ENCODE measurements around the gene PTGFRN. TPM values are rescaled to one million over a fixed set of nuclear protein-coding genes. Genes with fewer than 3 reads are reported as not detected.

PTGFRN gene
- total RNA-seq, 1 donor from 2014 or later, result 31.2 TPM

- DNase-seq (no peak), ATAC-seq (no peak)
- no peaks in the 10 kb centered on the region for H3K36me3 ChIP-seq
- H3K27me3 ChIP-seq, result no peaks in the 10 kb centered on the region
- H3K4me3 ChIP-seq, result no peak overlapping the region
- intact Hi-C loops (cut with DNase I), result no loop called here
- H3K27ac ChIP-seq, result no peak overlapping the region
- no peaks in the 10 kb centered on the region for H3K4me1 ChIP-seq
- TF ChIP-seq, protein P1, sequence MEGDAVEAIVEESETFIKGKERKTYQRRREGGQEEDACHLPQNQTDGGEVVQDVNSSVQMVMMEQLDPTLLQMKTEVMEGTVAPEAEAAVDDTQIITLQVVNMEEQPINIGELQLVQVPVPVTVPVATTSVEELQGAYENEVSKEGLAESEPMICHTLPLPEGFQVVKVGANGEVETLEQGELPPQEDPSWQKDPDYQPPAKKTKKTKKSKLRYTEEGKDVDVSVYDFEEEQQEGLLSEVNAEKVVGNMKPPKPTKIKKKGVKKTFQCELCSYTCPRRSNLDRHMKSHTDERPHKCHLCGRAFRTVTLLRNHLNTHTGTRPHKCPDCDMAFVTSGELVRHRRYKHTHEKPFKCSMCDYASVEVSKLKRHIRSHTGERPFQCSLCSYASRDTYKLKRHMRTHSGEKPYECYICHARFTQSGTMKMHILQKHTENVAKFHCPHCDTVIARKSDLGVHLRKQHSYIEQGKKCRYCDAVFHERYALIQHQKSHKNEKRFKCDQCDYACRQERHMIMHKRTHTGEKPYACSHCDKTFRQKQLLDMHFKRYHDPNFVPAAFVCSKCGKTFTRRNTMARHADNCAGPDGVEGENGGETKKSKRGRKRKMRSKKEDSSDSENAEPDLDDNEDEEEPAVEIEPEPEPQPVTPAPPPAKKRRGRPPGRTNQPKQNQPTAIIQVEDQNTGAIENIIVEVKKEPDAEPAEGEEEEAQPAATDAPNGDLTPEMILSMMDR (IDR thresholded peaks at IDR 0.05), result no peak
- H3K9me3 ChIP-seq, result no peaks in the 10 kb centered on the region
Observed at GRCh38 chr1:116895073-116895472, 14.6 kb upstream of the PTGFRN start.

DNA sequence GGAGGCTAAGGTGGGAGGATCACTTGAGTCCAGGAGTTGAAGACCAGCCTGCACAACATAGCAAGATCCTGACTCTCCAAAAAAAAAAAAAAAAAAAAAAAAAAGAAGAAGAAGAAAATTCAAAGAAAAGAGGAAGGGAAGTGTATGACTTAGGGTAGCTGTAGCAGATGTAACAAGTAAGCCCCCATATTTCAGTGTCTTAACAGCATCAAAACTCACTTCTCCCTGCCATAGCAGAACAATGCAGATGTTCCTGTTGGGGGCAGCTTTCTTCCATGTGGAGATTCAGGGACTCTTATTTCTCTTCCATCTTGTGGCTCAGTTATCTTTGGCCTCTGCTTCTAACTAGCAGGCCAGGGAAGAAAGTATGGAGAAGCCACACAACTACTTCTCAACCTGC is 10.2 kb upstream of the PTGFRN start:
- DNase-seq (no peak), ATAC-seq (no peak)
- Histone ChIP-seq H3K9me3 (no peaks in the 10 kb centered on the region), H3K36me3 (no peaks in the 10 kb centered on the region), H3K27me3 (no peaks in the 10 kb centered on the region), H3K4me1 (no peaks in the 10 kb centered on the region), H3K27ac (no peak overlapping the region), H3K4me3 (no peak overlapping the region)
- intact Hi-C loops (cut with DNase I), result no loop called here
- TF ChIP-seq, protein P1 (IDR thresholded peaks at IDR 0.05), result no peak

- DNase-seq (no peak), ATAC-seq (no peak)
- no peak overlapping the region for H3K27ac ChIP-seq
- H3K36me3 ChIP-seq, result no peaks in the 10 kb centered on the region
- TF ChIP-seq, protein P1 (IDR thresholded peaks at IDR 0.05), result no peak
- intact Hi-C loops (cut with DNase I), result no loop called here
- H3K9me3 ChIP-seq, result no peaks in the 10 kb centered on the region
- H3K4me1 ChIP-seq, result no peaks in the 10 kb centered on the region
- no peak overlapping the region for H3K4me3 ChIP-seq
- H3K27me3 ChIP-seq, result no peaks in the 10 kb centered on the region
Observed at GRCh38 chr1:116900471-116901365, 9.0 kb upstream of the PTGFRN start.

DNA sequence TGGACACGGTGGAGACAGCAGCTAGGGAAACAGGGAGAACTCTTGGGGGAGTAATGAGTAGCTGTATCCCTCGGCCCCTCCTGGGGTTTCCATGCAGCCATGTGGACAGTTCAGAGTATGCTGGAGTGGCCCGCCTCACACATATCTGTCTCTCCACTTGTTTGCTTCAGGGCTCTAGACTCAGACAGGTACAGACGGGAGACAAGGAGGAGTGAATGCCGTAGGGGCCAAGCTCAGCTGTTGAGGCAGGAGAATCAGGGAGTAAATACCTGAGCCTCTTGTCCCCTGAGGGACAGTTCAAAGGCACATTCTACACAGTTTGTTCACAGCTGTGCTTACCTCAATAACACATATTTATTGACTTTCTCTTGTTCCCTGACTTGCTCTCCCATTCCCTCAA is 7.7 kb upstream of the PTGFRN start:
- DNase-seq, result no peak
- Histone ChIP-seq H3K27me3 (no peaks in the 10 kb centered on the region), H3K4me1 (no peaks in the 10 kb centered on the region), H3K27ac (no peak overlapping the region), H3K36me3 (no peaks in the 10 kb centered on the region), H3K9me3 (no peaks in the 10 kb centered on the region), H3K4me3 (no peak overlapping the region)
- ATAC-seq, result peak; percentile 16
- intact Hi-C loops (cut with DNase I), result no loop called here
- TF ChIP-seq, protein P1 (IDR thresholded peaks at IDR 0.05), result no peak

- TF ChIP-seq, protein P1 (IDR thresholded peaks at IDR 0.05), result no peak
- no peak overlapping the region for H3K4me3 ChIP-seq
- no peaks in the 10 kb centered on the region for H3K9me3 ChIP-seq
- ATAC-seq (no peak), DNase-seq (no peak)
- H3K36me3 ChIP-seq, result no peaks in the 10 kb centered on the region
- H3K27ac ChIP-seq, result no peak overlapping the region
- no peaks in the 10 kb centered on the region for H3K27me3 ChIP-seq
- intact Hi-C loops (cut with DNase I), result no loop called here
- no peaks in the 10 kb centered on the region for H3K4me1 ChIP-seq
Observed at GRCh38 chr1:116902723-116903383, 6.9 kb upstream of the PTGFRN start.
